T-helper 1 cell (primary cell): ENCODE results near the gene DNAH10.

Experiments used
- DNase-seq, 5 donors: peaks; one replicate each; pipeline ENCODE4 v3.0.0-alpha.2; 2012 to 2020
- total RNA-seq, 4 donors: gene quantifications; one replicate each; lab custom pipeline; 2026; lab: John Stamatoyannopoulos, UW

DNAH10 gene
- 0.27 to 0.61 (median 0.57) reads per million in 4 donors for total RNA-seq

- peak in 3 of 5 donors; percentile 1 to 9 (median 7) for DNase-seq
Observed at GRCh38 chr12:123761841-123762714, at the start of gene DNAH10. TSS of gene DNAH10 (plus strand) at chr12:123762301. CDS start at chr12:123762337, 36 bp downstream.

GRCh38 chr12:123712780-123713319, 49.3 kb upstream of the DNAH10 start:
- DNase-seq = peak in 1 of 5 donors; percentile 3

- peak in 1 of 5 donors; percentile 9 for DNase-seq
Observed at GRCh38 chr12:123713398-123713797, 48.7 kb upstream of the DNAH10 start.

GRCh38 chr12:123713823-123714585, 48.1 kb upstream of the DNAH10 start:
- DNase-seq = peak in 1 of 5 donors; percentile 20

DNA sequence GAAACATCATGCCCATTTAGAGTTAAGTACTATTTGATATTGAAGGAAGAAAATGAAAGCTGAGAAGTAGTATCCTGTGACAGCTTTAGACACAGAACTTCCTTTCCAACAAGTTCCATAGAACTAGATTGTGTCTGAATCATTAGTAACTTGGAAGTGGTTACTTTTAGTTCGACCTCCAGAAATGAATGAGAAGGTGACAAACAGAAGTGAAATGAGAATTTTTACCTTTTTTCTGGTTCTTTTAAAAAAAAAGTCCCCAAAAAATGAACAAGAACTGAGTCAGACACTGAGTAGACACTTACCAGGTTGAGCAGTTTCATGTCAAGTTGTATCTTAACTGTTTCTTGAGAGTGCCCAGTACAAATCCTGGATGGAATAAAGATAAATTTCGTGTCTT, 46.9 kb upstream of the DNAH10 start:
- DNase-seq = peak in 1 of 5 donors; percentile 20

DNA sequence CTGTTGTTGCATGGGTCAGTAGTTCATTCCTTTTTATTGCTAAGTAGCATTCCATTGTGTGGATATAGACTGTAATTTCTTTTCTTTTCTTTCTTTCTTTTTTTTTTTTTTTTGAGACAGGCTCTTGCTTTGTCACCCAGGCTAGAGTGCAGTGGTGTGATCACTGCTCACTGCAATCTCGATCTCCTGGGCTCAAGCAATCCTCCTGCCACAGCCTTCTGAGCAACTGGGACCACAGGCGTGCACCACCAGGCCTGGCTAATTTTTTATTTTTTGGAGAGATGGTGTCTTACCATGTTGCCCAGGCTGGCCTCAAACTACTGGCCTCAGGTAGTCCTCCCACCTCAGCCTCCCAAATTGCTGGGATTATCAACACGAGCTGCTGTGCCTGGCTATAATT, 44.8 kb upstream of the DNAH10 start:
- DNase-seq = no peak

- DNase-seq = no peak
Observed at GRCh38 chr12:123720141-123720814, 41.8 kb upstream of the DNAH10 start.

GRCh38 chr12:123721245-123721644, 40.9 kb upstream of the DNAH10 start:
- DNase-seq = no peak

DNA sequence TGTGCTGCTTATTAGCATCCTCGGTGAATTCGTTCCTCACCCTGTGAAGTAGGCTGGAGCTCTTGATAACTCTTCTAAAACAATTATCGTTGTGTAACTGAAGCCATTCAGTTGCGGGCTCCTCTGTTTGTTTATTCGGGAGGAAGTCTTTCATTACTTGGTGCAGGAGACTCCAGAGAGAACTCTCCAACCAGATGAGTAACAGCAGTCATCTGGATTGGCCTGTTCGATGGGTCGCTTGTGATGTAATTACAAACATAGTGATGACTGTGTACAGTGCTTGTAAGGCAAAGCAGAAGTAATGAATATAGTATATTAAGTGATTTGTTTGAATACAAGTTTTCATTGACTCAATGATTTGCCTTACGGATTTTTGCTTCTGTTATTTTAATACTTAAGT, 39.1 kb upstream of the DNAH10 start:
- no peak for DNase-seq

DNA sequence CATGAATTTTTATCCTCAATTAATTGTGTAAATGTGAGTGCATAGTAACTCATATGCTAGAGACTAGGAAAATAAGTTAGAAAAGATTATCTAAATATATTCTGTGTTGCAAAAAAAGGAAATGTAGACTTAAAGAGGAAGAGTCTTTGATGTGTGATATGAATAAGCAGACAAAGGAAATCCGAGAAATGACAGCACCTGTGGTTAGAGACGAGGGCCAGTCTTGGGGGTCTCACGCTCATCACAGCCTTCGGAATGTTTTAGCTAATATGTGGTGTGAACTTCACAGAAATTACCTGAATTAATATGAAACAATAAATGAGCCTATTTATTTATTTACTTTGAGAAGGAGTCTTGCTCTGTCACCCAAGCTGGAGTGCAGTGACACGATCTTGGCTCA, 38.3 kb upstream of the DNAH10 start:
- DNase-seq = peak in 1 of 5 donors; percentile 31

- no peak for DNase-seq
Observed at GRCh38 chr12:123726244-123726643, 35.9 kb upstream of the DNAH10 start.

- no peak for DNase-seq
Observed at GRCh38 chr12:123726962-123727361, 35.1 kb upstream of the DNAH10 start.

DNA sequence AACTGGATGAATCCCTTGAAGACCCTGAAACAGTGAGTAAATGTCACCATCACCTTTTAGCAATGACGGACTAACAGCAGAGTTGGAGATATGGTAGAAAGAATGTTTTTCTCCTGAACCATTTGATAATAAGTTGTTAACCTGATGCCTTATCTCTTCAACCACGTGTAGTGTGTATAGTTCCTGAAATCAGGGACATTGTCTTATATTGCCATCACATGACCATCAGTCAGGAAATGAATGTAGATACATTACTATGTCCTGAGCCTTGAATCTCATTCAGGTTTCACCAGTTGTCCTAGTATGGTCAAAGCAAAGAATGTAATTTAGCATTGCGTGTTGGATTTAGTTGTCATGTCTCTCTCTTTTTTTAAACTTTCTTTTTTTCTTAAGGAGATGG, 34.2 kb upstream of the DNAH10 start:
- no peak for DNase-seq

DNA sequence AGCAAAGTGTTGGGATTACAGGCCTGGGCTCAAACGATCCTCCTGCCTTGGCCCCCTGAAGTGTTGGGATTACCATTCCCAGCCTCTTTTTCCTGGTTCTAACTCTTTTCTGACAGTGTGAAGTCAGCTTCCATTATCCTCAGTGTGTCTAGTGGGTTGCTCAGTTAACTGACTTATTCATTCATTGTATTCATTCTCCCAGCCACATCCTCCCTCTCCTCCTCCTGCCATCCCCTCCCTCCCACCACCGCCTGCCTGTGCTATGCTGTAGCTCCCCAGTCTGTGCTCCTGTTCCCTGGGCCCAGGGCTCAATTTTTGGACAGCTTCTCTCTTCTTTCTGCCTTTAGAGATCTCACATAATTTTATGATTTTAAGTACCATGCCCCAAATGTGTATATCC, 30.5 kb upstream of the DNAH10 start:
- no peak for DNase-seq

- no peak for DNase-seq
Observed at GRCh38 chr12:123732251-123732650, 29.9 kb upstream of the DNAH10 start.

GRCh38 chr12:123733229-123733628, 28.9 kb upstream of the DNAH10 start:
- no peak for DNase-seq

DNA sequence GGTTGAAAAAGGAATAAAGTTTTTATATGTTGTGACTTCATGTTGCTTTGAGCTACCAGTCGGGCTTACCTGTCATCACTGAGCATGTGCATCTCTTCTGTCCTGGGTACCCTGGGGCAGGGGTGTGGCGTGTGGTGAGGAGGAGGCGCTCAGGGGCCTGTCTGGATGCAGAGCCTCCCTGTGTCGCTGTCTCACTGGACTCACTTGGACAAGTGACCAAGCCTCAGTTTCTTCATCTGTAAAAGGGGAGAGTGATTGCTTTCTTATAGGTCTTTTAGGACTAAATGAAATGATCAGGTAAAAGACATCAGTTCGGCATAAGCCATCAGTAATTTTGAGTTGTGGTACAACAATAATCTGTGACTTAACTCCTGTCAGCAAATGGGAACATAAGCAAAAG, 27.8 kb upstream of the DNAH10 start:
- no peak for DNase-seq

DNA sequence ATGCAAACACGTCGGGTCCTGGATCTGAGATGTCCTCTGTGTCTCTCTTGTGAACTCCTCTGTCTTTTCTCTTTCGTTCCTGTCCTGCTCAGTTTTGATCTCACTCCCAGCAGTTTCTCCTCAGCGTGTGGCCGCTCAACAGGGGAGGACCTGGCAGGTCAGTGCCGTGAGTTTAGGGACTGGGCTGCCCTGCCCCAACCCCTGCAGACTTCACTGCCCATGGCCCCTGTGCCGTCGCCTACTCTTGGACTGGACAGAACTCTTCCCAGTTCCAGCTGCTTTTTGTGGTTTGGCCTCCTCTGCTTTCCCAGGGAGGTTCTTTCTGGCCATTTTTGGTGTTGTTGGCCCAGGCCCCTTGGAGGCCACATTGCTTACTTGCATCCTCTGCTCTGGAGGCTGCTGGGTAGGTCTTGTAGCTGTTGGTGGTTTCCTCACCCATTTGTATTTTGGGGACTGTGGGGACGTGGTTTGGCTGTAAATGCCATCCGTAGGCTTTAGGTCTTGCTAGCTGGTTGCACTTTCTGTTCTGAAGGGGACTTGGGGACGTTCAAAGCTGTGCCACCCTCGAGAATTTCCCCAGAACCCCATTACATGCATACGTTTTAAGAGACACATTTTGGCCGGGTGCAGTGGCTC, 20.0 kb upstream of the DNAH10 start:
- peak in 1 of 5 donors; percentile 17 for DNase-seq

- no peak for DNase-seq
Observed at GRCh38 chr12:123743002-123743401, 19.1 kb upstream of the DNAH10 start.

GRCh38 chr12:123744836-123745235, 17.3 kb upstream of the DNAH10 start:
- no peak for DNase-seq

GRCh38 chr12:123747309-123747708, 14.8 kb upstream of the DNAH10 start:
- no peak for DNase-seq

DNA sequence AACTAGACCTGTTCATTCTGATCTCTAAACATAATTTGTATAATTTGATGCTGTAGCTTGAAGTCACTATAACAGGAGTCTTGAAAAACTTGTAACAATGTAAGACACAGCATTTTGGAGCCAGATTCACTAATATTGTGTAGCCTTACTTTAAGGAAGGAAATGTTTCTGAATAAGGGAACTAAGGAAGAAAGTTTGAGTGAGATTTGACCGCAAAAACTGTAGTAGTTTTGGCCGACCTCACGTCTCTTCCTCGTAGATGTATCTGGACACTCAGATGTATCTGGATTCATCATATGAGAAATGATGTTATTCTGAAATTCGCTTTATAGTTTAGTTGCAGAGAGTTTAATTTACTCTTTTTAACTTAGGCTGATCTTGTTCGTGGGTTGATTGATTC, 13.9 kb upstream of the DNAH10 start:
- no peak for DNase-seq
